ENCODE results near the gene EFNB3.

The EFNB3 gene

GRCh38 chr17:7695586-7695985 is 9.4 kb upstream of the EFNB3 start:
- no peaks in the 10 kb centered on the region for H3K9me3 ChIP-seq (ENCODE audit: control insufficient read depth, insufficient read depth, low read length)

GRCh38 chr17:7697828-7698588 is 7.0 kb upstream of the EFNB3 start:
- Histone ChIP-seq H3K4me1 (ENCODE audit: control insufficient read depth, low read length) (no peaks in the 10 kb centered on the region), H3F3A (ENCODE audit: control insufficient read depth, insufficient read depth) (no peaks in the 10 kb centered on the region), H3K9me3 (ENCODE audit: control insufficient read depth, insufficient read depth, low read length) (no peaks in the 10 kb centered on the region), H3K9me2 (replicated peaks; ENCODE audit: control insufficient read depth, low read length) (no peaks in the 10 kb centered on the region), H3K27me3 (ENCODE audit: control insufficient read depth, low read length) (no peaks in the 10 kb centered on the region), H3K36me3 (ENCODE audit: control insufficient read depth, low read length) (peaks cover 26% of the 10 kb centered on the region), H3K79me2 (ENCODE audit: control insufficient read depth, low read length) (no peaks in the 10 kb centered on the region), H3K27ac (ENCODE audit: low read depth, low read length) (no peak overlapping the region), H4K20me1 (ENCODE audit: control insufficient read depth, insufficient read depth, low read depth, low read length) (no peaks in the 10 kb centered on the region), H3K4me3 (ENCODE audit: low read length) (no peak overlapping the region), H3K4me2 (ENCODE audit: low read length) (no peak overlapping the region)
- TF ChIP-seq CTCF (IDR thresholded peaks at IDR 0.05; ENCODE audit: low read depth, low read length, poor library complexity, severe bottlenecking): no peak
- no peak for TF ChIP-seq EZH2phosphoT487 (IDR thresholded peaks at IDR 0.05; ENCODE audit: borderline replicate concordance, low read length)

More at GRCh38 chr17:7695586-7695985, 9.4 kb upstream of the EFNB3 start:
- Histone ChIP-seq H3K9me2 (replicated peaks; ENCODE audit: control insufficient read depth, low read length) (no peaks in the 10 kb centered on the region), H3F3A (ENCODE audit: control insufficient read depth, insufficient read depth) (no peaks in the 10 kb centered on the region), H3K27me3 (ENCODE audit: control insufficient read depth, low read length) (no peaks in the 10 kb centered on the region), H3K4me2 (ENCODE audit: low read length) (no peak overlapping the region), H3K79me2 (ENCODE audit: control insufficient read depth, low read length) (no peaks in the 10 kb centered on the region; the same call in 1 of the 2 replicates), H3K4me3 (ENCODE audit: low read length) (no peak overlapping the region), H3K27ac (ENCODE audit: low read depth, low read length) (no peak overlapping the region), H3K4me1 (ENCODE audit: control insufficient read depth, low read length) (no peaks in the 10 kb centered on the region), H3K36me3 (ENCODE audit: control insufficient read depth, low read length) (peaks cover 13% of the 10 kb centered on the region), H4K20me1 (ENCODE audit: control insufficient read depth, insufficient read depth, low read depth, low read length) (no peaks in the 10 kb centered on the region)
- no peak for TF ChIP-seq CTCF (IDR thresholded peaks at IDR 0.05; ENCODE audit: low read depth, low read length, poor library complexity, severe bottlenecking)
- TF ChIP-seq EZH2phosphoT487 (IDR thresholded peaks at IDR 0.05; ENCODE audit: borderline replicate concordance, low read length): no peak

- no peaks in the 10 kb centered on the region for H3K9me2 ChIP-seq (replicated peaks; ENCODE audit: control insufficient read depth, low read length)
- no peak overlapping the region for H3K4me3 ChIP-seq (ENCODE audit: low read length)
- H3K4me1 ChIP-seq (ENCODE audit: control insufficient read depth, low read length): peaks cover 9% of the 10 kb centered on the region
- H3K27me3 ChIP-seq (ENCODE audit: control insufficient read depth, low read length): peaks cover 13% of the 10 kb centered on the region
- no peaks in the 10 kb centered on the region for H3K9me3 ChIP-seq (ENCODE audit: control insufficient read depth, insufficient read depth, low read length)
- no peaks in the 10 kb centered on the region for H3F3A ChIP-seq (ENCODE audit: control insufficient read depth, insufficient read depth)
- H3K4me2 ChIP-seq (ENCODE audit: low read length): no peak overlapping the region
- TF ChIP-seq EZH2phosphoT487 (IDR thresholded peaks at IDR 0.05; ENCODE audit: borderline replicate concordance, low read length) (no peak), CTCF (IDR thresholded peaks at IDR 0.05; ENCODE audit: low read depth, low read length, poor library complexity, severe bottlenecking) (no peak)
- H3K27ac ChIP-seq (ENCODE audit: low read depth, low read length): no peak overlapping the region
- 0 out of 2 replicates have a peak, but pooled peaks cover 3% of the 10 kb centered on the region for H4K20me1 ChIP-seq (ENCODE audit: control insufficient read depth, insufficient read depth, low read depth, low read length)
- H3K79me2 ChIP-seq (ENCODE audit: control insufficient read depth, low read length): no peaks in the 10 kb centered on the region
- peaks cover 25% of the 10 kb centered on the region for H3K36me3 ChIP-seq (ENCODE audit: control insufficient read depth, low read length)
Observed at GRCh38 chr17:7700510-7700909, 4.5 kb upstream of the EFNB3 start.

All from DOHH2 (cell line).